ENCODE data around the gene TOP3B.

DNA sequence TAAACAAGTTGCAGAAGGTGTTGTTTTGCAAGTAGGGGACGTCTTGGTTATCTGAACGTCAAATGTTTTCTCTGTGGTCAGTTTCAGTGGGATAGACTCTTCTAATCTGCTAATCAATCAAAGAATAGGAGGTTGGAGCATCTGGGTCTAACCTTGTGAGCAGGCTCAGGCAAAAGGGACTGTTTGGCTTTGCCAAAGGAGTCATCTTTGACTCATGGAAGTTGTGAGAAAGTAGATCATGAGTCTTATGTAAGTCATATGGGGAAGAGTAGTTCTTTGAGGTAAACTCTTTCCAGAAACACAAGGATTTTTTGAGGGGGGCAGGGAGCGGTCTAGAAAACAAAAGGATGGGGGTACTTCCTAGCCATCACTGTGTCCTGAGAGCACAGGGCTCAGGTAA lies 27.1 kb upstream of the TOP3B start:
- TF ChIP-seq, protein P1, sequence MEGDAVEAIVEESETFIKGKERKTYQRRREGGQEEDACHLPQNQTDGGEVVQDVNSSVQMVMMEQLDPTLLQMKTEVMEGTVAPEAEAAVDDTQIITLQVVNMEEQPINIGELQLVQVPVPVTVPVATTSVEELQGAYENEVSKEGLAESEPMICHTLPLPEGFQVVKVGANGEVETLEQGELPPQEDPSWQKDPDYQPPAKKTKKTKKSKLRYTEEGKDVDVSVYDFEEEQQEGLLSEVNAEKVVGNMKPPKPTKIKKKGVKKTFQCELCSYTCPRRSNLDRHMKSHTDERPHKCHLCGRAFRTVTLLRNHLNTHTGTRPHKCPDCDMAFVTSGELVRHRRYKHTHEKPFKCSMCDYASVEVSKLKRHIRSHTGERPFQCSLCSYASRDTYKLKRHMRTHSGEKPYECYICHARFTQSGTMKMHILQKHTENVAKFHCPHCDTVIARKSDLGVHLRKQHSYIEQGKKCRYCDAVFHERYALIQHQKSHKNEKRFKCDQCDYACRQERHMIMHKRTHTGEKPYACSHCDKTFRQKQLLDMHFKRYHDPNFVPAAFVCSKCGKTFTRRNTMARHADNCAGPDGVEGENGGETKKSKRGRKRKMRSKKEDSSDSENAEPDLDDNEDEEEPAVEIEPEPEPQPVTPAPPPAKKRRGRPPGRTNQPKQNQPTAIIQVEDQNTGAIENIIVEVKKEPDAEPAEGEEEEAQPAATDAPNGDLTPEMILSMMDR (IDR thresholded peaks at IDR 0.05; ENCODE audit: insufficient read depth, low read length, poor library complexity, severe bottlenecking), result no peak
- TF ChIP-seq EZH2phosphoT487 (conservative IDR thresholded peaks at IDR 0.05; ENCODE audit: low read length), result no peak

Measured in SU-DHL-6 (cell line).